Measurements from ENCODE around the gene CTIF. TPM values are rescaled to one million over a fixed set of nuclear protein-coding genes. Genes with fewer than 3 reads are reported as not detected.

Gene CTIF
- total RNA-seq, 4 donors from 2014 or later = 14.1 to 78.2 (median 18.4) TPM

- H3K4me1 ChIP-seq = peaks cover 25 to 59% (median 38%) of the 10 kb centered on the region in 4 donors
- no peak overlapping the region for H3K4me3 ChIP-seq
- intact Hi-C loops (cut with DNase I; ENCODE audit: low total_unique reads) (no loop called here), in situ Hi-C loops (cut with MboI; ENCODE audit: low pct_ligation_motif_present in 1 of 4, low pct_unique_long_range_greater_than_20kb in 1 of 4, low sequenced_read_pairs in 3 of 4) (loop anchor here in 2 of 4 donors (10.0 to 25.0 kb wide), 2 partner anchors 135 to 183 kb away; partner anchors contain the start of gene SMAD7 (in 1 of the 2))
- no peaks in the 10 kb centered on the region for H3K36me3 ChIP-seq
- H3K9me3 ChIP-seq = no peaks in the 10 kb centered on the region
- DNase-seq = no peak
- 92% methylated on average over 7 of the region's 7 CpGs; no CpG with 5 or more reads in 1 of the 2 donors for WGBS, 2 donors (ENCODE audit: low coverage in 1 of 2)
- no peaks in the 10 kb centered on the region for H3K27me3 ChIP-seq
- TF ChIP-seq POLR2A (IDR thresholded peaks at IDR 0.05) = no peak
- no peak for TF ChIP-seq POLR2AphosphoS5 (IDR thresholded peaks at IDR 0.05)
- TF ChIP-seq EP300 (IDR thresholded peaks at IDR 0.05; ENCODE audit: low read depth) = no peak
- TF ChIP-seq CTCF (IDR thresholded peaks at IDR 0.05) = no peak
- H3K27ac ChIP-seq = peak overlapping the region in 1 of 4 donors; percentile 77
Observed at GRCh38 chr18:48779462-48779861, 240.6 kb downstream of the CTIF start.

GRCh38 chr18:48780201-48780912, 241.5 kb downstream of the CTIF start:
- TF ChIP-seq CTCF (IDR thresholded peaks at IDR 0.05) (no peak), EP300 (IDR thresholded peaks at IDR 0.05; ENCODE audit: low read depth) (no peak), POLR2AphosphoS5 (IDR thresholded peaks at IDR 0.05) (no peak)
- Histone ChIP-seq H3K27ac (peak overlapping the region; percentile 70 to 78 (median 76)), H3K4me1 (peaks cover 25 to 61% (median 39%) of the 10 kb centered on the region in 4 donors), H3K27me3 (no peaks in the 10 kb centered on the region), H3K36me3 (no peaks in the 10 kb centered on the region), H3K9me3 (no peaks in the 10 kb centered on the region), H3K4me3 (no peak overlapping the region)
- WGBS, 2 donors (ENCODE audit: low coverage in 1 of 2) = 70 to 86% methylated on average over 4 to 17 of the region's 17 CpGs
- DNase-seq = no peak
- intact Hi-C loops (cut with DNase I; ENCODE audit: low total_unique reads) = loop anchor here (10.0 kb wide), 1 partner anchor 164 kb away; no protein-coding TSS in a partner anchor
- in situ Hi-C loops (cut with MboI; ENCODE audit: low pct_ligation_motif_present in 1 of 4, low pct_unique_long_range_greater_than_20kb in 1 of 4, low sequenced_read_pairs in 3 of 4) = loop anchor here in 1 of 4 donors (25.0 kb wide), 1 partner anchor 182 kb away; the partner anchor contains the start of gene SMAD7

DNA sequence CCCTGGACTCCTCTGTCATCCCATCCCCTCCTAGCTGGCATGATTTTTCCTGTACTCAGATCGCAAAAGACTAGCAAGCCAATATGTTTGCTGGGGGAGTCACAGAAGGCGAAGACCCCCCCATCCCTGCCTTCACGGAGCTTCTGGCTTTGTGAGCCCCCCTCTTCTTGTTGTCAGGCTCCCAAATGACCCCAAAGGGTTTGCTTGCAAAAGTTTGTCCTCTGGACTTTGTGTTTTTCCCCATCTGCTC, 242.0 kb downstream of the CTIF start:
- no peak for TF ChIP-seq POLR2AphosphoS5 (IDR thresholded peaks at IDR 0.05)
- Histone ChIP-seq H3K27ac (peak overlapping the region; percentile 70 to 78 (median 76)), H3K4me3 (no peak overlapping the region), H3K36me3 (no peaks in the 10 kb centered on the region), H3K27me3 (no peaks in the 10 kb centered on the region), H3K4me1 (peaks cover 25 to 61% (median 40%) of the 10 kb centered on the region in 4 donors), H3K9me3 (no peaks in the 10 kb centered on the region)
- intact Hi-C loops (cut with DNase I; ENCODE audit: low total_unique reads) = loop anchor here (10.0 kb wide), 1 partner anchor 164 kb away; no protein-coding TSS in a partner anchor
- DNase-seq = no peak
- in situ Hi-C loops (cut with MboI; ENCODE audit: low pct_ligation_motif_present in 1 of 4, low pct_unique_long_range_greater_than_20kb in 1 of 4, low sequenced_read_pairs in 3 of 4) = loop anchor here in 1 of 4 donors (25.0 kb wide), 1 partner anchor 181 kb away; the partner anchor contains the start of gene SMAD7
- WGBS, 2 donors (ENCODE audit: low coverage in 1 of 2) = 59% methylated on average over 3 of the region's 3 CpGs; no CpG with 5 or more reads in 1 of the 2 donors

DNA sequence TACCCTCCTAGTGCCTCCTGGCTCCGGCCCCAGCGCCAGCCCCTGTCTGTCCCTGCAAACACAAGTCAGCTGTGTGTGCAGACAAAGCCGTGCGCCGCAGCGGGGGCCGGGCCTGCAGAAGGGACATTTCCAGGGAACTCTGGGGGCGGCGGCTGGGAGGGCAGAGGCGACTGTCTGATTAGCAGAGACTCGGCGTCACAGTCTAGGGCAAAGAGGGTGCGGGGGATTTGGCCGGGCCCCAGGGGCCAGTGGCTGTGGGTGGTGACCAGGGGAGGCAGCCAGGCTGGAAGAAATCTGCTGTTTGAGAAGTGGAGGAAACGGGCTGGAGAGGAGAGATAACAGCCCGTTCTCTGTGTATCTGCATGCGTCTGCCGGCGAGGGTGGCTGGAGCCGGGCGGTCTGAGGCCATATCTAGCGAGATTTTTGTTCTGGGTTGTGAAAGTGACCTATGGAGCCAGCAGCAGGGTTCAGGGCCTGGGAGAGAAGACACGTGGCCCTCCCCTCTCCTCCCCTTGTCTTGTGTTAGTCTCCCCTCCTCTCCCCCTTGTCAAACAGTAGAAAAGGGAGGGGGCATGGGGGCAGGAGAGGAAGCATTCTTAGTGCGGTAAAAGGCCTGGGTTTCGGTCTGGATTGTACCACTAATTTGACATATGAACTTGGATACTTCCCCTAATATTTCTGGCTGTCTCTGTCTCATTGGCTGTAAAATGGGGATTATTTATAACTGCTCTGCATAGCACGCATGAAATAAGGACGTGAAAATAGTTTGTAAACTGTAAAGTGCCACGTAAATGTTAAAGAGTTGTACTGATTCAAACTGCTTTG, 242.5 kb downstream of the CTIF start:
- Histone ChIP-seq H3K4me3 (peak overlapping the region in 1 of 4 donors; percentile 3), H3K27ac (peak overlapping the region; percentile 70 to 78 (median 76)), H3K4me1 (peaks cover 25 to 57% (median 40%) of the 10 kb centered on the region in 4 donors), H3K36me3 (no peaks in the 10 kb centered on the region), H3K9me3 (no peaks in the 10 kb centered on the region), H3K27me3 (no peaks in the 10 kb centered on the region)
- in situ Hi-C loops (cut with MboI; ENCODE audit: low pct_ligation_motif_present in 1 of 4, low pct_unique_long_range_greater_than_20kb in 1 of 4, low sequenced_read_pairs in 3 of 4) = loop anchor here in 1 of 4 donors (25.0 kb wide), 1 partner anchor 181 kb away; the partner anchor contains the start of gene SMAD7
- WGBS, 2 donors (ENCODE audit: low coverage in 1 of 2) = 33 to 36% methylated on average over 5 to 28 of the region's 28 CpGs
- TF ChIP-seq POLR2A (IDR thresholded peaks at IDR 0.05) (no peak), CTCF (IDR thresholded peaks at IDR 0.05) (no peak), POLR2AphosphoS5 (IDR thresholded peaks at IDR 0.05) (peak in 2 of 3 donors; percentile 11 to 35)
- peak; percentile 54 for DNase-seq
- intact Hi-C loops (cut with DNase I; ENCODE audit: low total_unique reads) = loop anchor here (10.0 kb wide), 1 partner anchor 163 kb away; no protein-coding TSS in a partner anchor

All from transverse colon (tissue), 4 donors.